ENCODE measurements around the gene TOMM20. TPM values are rescaled to one million over a fixed set of nuclear protein-coding genes. Genes with fewer than 3 reads are reported as not detected.

TOMM20 gene
- polyA plus RNA-seq, 1 experiment = 94.0 TPM

DNA sequence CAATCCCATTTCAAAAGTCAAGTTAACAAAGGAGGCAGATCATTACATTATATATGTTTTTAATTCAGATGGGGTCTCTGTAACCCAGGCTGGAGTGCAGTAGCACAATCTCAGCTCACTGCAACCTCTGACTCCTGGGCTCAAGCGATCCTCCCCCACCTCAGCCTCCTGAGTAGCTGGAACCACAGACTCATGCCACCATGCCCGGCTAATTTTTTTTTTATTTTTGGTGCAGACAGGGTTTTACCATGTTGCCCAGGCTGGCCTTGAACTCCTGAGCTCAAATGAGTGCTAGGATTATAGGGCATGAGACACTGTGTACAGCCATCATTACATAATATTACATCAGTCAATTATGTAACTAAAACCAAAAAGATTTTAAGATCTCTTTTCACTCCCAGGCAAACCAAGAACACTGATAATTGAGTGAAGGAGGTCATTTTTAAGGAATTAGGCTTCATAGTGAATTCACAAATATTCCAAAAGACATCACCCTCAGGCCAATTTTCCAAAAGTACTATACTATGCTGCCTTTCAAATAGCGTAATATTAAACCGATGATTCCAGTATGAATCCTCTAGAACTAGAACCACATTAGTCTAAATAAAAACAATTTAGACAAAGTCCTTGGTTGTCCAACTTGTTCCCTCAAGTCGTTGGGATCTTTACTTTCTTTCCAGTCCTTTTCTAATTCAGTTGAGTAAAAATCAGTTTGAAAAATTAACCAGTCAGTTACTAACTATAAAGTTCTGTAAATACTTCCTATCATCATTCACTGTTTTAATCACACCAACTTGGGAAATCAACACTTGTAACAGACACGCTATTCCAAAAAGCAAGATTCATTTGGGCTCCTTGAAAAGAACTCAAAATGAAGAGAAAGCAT lies 16.1 kb downstream of the TOMM20 start:
- DNase-seq (ENCODE audit: low read depth, low spot score) = no peak
- ChIA-PET POLR2A (no interaction called here), CTCF (no interaction called here)
- TF ChIP-seq, protein P1, sequence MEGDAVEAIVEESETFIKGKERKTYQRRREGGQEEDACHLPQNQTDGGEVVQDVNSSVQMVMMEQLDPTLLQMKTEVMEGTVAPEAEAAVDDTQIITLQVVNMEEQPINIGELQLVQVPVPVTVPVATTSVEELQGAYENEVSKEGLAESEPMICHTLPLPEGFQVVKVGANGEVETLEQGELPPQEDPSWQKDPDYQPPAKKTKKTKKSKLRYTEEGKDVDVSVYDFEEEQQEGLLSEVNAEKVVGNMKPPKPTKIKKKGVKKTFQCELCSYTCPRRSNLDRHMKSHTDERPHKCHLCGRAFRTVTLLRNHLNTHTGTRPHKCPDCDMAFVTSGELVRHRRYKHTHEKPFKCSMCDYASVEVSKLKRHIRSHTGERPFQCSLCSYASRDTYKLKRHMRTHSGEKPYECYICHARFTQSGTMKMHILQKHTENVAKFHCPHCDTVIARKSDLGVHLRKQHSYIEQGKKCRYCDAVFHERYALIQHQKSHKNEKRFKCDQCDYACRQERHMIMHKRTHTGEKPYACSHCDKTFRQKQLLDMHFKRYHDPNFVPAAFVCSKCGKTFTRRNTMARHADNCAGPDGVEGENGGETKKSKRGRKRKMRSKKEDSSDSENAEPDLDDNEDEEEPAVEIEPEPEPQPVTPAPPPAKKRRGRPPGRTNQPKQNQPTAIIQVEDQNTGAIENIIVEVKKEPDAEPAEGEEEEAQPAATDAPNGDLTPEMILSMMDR (IDR thresholded peaks at IDR 0.05; ENCODE audit: low read depth, low read length) = no peak
- H3K27ac ChIP-seq (ENCODE audit: low read depth, low read length) = no peak overlapping the region
- H3K4me3 ChIP-seq (ENCODE audit: low read depth, low read length) = no peak overlapping the region
- H3K9me3 ChIP-seq (ENCODE audit: control insufficient read depth, insufficient read depth, low read length) = no peaks in the 10 kb centered on the region
- H3K27me3 ChIP-seq (ENCODE audit: control insufficient read depth, insufficient read depth, low read length) = no peaks in the 10 kb centered on the region

DNA sequence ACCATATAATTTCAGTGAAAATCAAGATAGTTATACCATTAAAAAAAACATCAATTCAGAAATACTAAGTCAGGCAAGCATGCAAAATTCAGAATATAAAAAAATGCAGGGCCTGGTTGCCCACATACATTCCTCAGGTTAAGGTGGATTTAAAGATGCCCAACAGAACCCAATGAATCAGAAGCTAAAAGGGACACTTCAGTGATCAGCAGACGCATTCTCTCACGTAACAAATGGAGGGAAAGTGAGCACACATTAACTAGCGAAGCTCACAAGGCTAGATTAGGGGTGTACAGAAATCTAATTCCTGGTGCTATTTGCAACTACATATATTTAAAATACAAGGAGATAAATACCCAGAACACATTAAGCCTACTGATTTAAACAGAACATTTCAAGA lies 17.5 kb downstream of the TOMM20 start:
- CTCF ChIA-PET = no interaction called here
- POLR2A ChIA-PET = no interaction called here
- no peak for DNase-seq (ENCODE audit: low read depth, low spot score)

DNA sequence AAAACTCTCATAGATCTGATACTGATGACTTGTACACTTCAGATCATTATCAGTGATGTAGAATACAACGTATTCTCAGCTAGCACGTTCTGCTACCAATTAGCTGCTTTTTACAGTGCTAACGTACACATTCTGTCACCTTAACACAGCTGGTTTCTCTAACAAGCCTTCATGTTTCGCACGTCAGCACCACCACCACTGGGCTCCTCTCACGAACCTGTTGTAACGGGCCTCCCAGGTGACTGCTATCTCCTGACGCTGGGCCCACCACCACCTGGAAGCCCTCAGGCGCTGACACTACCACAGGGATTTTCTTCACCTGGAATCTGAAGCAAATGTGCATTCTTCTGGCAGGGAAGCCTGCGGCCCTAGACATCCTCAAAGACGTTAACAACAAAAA lies 19.8 kb downstream of the TOMM20 start:
- no peak overlapping the region for H3K27ac ChIP-seq (ENCODE audit: low read depth, low read length)
- ChIA-PET POLR2A (interaction anchor here (0.6 to 0.9 kb wide), 3 partner anchors 8 to 334 kb away, joined by 3 to 6 read pairs (median 4); no protein-coding TSS in a partner anchor), CTCF (interaction anchor here (0.6 to 1.8 kb wide), 2 partner anchors 610 to 621 kb away, joined by 4 to 5 read pairs; no protein-coding TSS in a partner anchor)
- TF ChIP-seq, protein P1 (IDR thresholded peaks at IDR 0.05; ENCODE audit: low read depth, low read length) = no peak
- H3K4me3 ChIP-seq (ENCODE audit: low read depth, low read length) = no peak overlapping the region
- DNase-seq (ENCODE audit: low read depth, low spot score) = no peak
- no peaks in the 10 kb centered on the region for H3K9me3 ChIP-seq (ENCODE audit: control insufficient read depth, insufficient read depth, low read length)
- H3K27me3 ChIP-seq (ENCODE audit: control insufficient read depth, insufficient read depth, low read length) = no peaks in the 10 kb centered on the region

More for the DNA sequence above, 17.5 kb downstream of the TOMM20 start:
- Histone ChIP-seq H3K27ac (ENCODE audit: low read depth, low read length) (no peak overlapping the region), H3K9me3 (ENCODE audit: control insufficient read depth, insufficient read depth, low read length) (no peaks in the 10 kb centered on the region), H3K27me3 (ENCODE audit: control insufficient read depth, insufficient read depth, low read length) (no peaks in the 10 kb centered on the region), H3K4me3 (ENCODE audit: low read depth, low read length) (no peak overlapping the region)
- TF ChIP-seq, protein P1 (IDR thresholded peaks at IDR 0.05; ENCODE audit: low read depth, low read length) = no peak

DNA sequence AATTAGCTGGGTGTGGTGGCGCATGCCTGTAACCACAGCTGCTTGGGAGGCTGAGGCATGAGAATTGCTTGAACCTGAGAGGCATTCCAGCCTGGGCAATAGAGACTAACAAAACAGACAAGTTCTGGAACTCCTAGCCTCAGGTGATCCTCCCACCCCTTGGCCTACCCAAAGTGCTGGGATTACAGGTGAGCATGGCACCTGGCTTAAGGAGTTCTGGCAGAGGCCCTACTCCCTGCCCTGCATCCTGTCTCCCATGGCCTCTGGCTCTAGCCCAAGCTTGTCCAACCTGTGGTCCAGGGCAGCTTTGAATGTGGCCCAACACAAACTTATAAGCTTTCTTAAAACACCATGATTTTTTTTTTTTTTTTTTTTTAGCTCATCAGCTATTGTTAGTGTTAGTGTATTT lies 20.4 kb downstream of the TOMM20 start:
- no peak overlapping the region for H3K4me3 ChIP-seq (ENCODE audit: low read depth, low read length)
- no peak for DNase-seq (ENCODE audit: low read depth, low spot score)
- no peaks in the 10 kb centered on the region for H3K27me3 ChIP-seq (ENCODE audit: control insufficient read depth, insufficient read depth, low read length)
- TF ChIP-seq, protein P1 (IDR thresholded peaks at IDR 0.05; ENCODE audit: low read depth, low read length) = no peak
- no peak overlapping the region for H3K27ac ChIP-seq (ENCODE audit: low read depth, low read length)
- POLR2A ChIA-PET = interaction anchor here (0.6 to 1.0 kb wide), 4 partner anchors 9 to 334 kb away, joined by 3 to 6 read pairs (median 4); no protein-coding TSS in a partner anchor
- CTCF ChIA-PET = interaction anchor here (0.6 to 1.8 kb wide), 3 partner anchors 609 to 994 kb away, joined by 3 to 5 read pairs (median 4); no protein-coding TSS in a partner anchor
- H3K9me3 ChIP-seq (ENCODE audit: control insufficient read depth, insufficient read depth, low read length) = no peaks in the 10 kb centered on the region
